Central memory CD8-positive, alpha-beta T cell (primary cell): ENCODE data around the gene GALP.
"Not testable (repeated sequence)": the region's sequence is repeated elsewhere in the genome, so short reads cannot be mapped to it uniquely, and the experiment has no call there.

ENCODE experiments used
- ATAC-seq: fragments of 150-1000 bp; cut with Tn5 transposase; replicated peaks from 2 replicates; pipeline ENCODE4 v1.10.0; 2022; ENCODE audit warnings: mild to moderate bottlenecking, moderate FRiP score, moderate number of reproducible peaks; ENCODE audit not compliant: poor library complexity, severe bottlenecking; ENCODE audit errors: extremely low read depth
- DNase-seq, 2 donors: peaks; one replicate each; pipeline ENCODE4 v3.0.0; 2021; ENCODE audit warnings: low spot score in 2 of 2
- H3K27ac Mint-ChIP-seq: one replicate; pipeline ENCODE4 v1.8.0; 2022; ENCODE audit warnings: low read depth, mild to moderate bottlenecking, moderate library complexity, mixed read lengths
- H3K27me3 Mint-ChIP-seq: one replicate; pipeline ENCODE4 v1.8.0; 2022; ENCODE audit warnings: mixed read lengths
- H3K36me3 Mint-ChIP-seq: one replicate; pipeline ENCODE4 v1.8.0; 2022; ENCODE audit warnings: mild to moderate bottlenecking, moderate library complexity, mixed read lengths; ENCODE audit not compliant: insufficient read depth
- H3K4me1 Mint-ChIP-seq: one replicate; pipeline ENCODE4 v1.8.0; 2022; ENCODE audit warnings: mixed read lengths
- H3K4me3 Mint-ChIP-seq: one replicate; pipeline ENCODE4 v1.8.0; 2022; ENCODE audit warnings: mild to moderate bottlenecking, moderate library complexity, mixed read lengths
- H3K9me3 Mint-ChIP-seq: one replicate; pipeline ENCODE4 v1.8.0; 2022; ENCODE audit warnings: mixed read lengths

The GALP gene

GRCh38 chr19:56211718-56212117, 35.9 kb downstream of the GALP start:
- DNase-seq (no peak), ATAC-seq (no peak)
- Mint-ChIP-seq H3K4me1 (no peaks in the 10 kb centered on the region), H3K27me3 (peaks cover 60% of the 10 kb centered on the region), H3K4me3 (no peak overlapping the region), H3K36me3 (peaks cover under 1% of the 10 kb centered on the region), H3K9me3 (no peaks in the 10 kb centered on the region), H3K27ac (no peak overlapping the region)

- no peaks in the 10 kb centered on the region for H3K9me3 Mint-ChIP-seq
- H3K4me3 Mint-ChIP-seq, result no peak overlapping the region
- ATAC-seq (no peak), DNase-seq (no peak)
- H3K36me3 Mint-ChIP-seq, result peaks cover 1% of the 10 kb centered on the region
- H3K27me3 Mint-ChIP-seq, result peaks cover 32% of the 10 kb centered on the region
- H3K27ac Mint-ChIP-seq, result no peak overlapping the region
- no peaks in the 10 kb centered on the region for H3K4me1 Mint-ChIP-seq
These were observed 41.5 kb downstream of the GALP start for GRCh38 chr19:56217039-56217949.

- DNase-seq, result no peak
- H3K9me3 Mint-ChIP-seq, result no peaks in the 10 kb centered on the region
- no peaks in the 10 kb centered on the region for H3K4me1 Mint-ChIP-seq
- H3K27me3 Mint-ChIP-seq, result peaks cover 20% of the 10 kb centered on the region
- no peak for ATAC-seq
- H3K4me3 Mint-ChIP-seq, result no peak overlapping the region
- no peak overlapping the region for H3K27ac Mint-ChIP-seq
- peaks cover 1% of the 10 kb centered on the region for H3K36me3 Mint-ChIP-seq
These were observed 43.2 kb downstream of the GALP start for GRCh38 chr19:56218961-56219360.

GRCh38 chr19:56221442-56221841, 45.6 kb downstream of the GALP start:
- H3K4me1 Mint-ChIP-seq, ATAC-seq, H3K27me3 Mint-ChIP-seq, H3K4me3 Mint-ChIP-seq, DNase-seq, H3K9me3 Mint-ChIP-seq, H3K27ac Mint-ChIP-seq, H3K36me3 Mint-ChIP-seq: not testable (repeated sequence)

- Mint-ChIP-seq H3K4me3 (no peak overlapping the region), H3K36me3 (no peaks in the 10 kb centered on the region), H3K9me3 (no peaks in the 10 kb centered on the region), H3K27ac (no peak overlapping the region), H3K4me1 (no peaks in the 10 kb centered on the region), H3K27me3 (no peaks in the 10 kb centered on the region)
- ATAC-seq (no peak), DNase-seq (no peak)
These were observed 46.0 kb downstream of the GALP start for GRCh38 chr19:56221851-56222250.

GRCh38 chr19:56222901-56223300, 47.1 kb downstream of the GALP start:
- no peak overlapping the region for H3K4me3 Mint-ChIP-seq
- no peaks in the 10 kb centered on the region for H3K9me3 Mint-ChIP-seq
- ATAC-seq (no peak), DNase-seq (no peak)
- no peaks in the 10 kb centered on the region for H3K4me1 Mint-ChIP-seq
- H3K36me3 Mint-ChIP-seq, result no peaks in the 10 kb centered on the region
- no peak overlapping the region for H3K27ac Mint-ChIP-seq
- H3K27me3 Mint-ChIP-seq, result no peaks in the 10 kb centered on the region

- Mint-ChIP-seq H3K27me3 (no peaks in the 10 kb centered on the region), H3K36me3 (no peaks in the 10 kb centered on the region), H3K4me3 (no peak overlapping the region), H3K4me1 (no peaks in the 10 kb centered on the region), H3K27ac (peak overlapping the region; percentile 62), H3K9me3 (no peaks in the 10 kb centered on the region)
- DNase-seq (no peak), ATAC-seq (no peak)
These were observed 47.7 kb downstream of the GALP start for GRCh38 chr19:56223481-56223880.
